Activated naive CD4-positive, alpha-beta T cell treated with anti-CD3 and anti-CD28 coated beads, Interleukin-2, amount 50 U/mL, for 24 hours (primary cell): Measurements from ENCODE around the gene NEK3.

Experiments
- H3K27ac Mint-ChIP-seq: one replicate; pipeline ENCODE4 v1.8.0; 2021; ENCODE audit warnings: mild to moderate bottlenecking, mixed read lengths
- H3K27me3 Mint-ChIP-seq: one replicate; pipeline ENCODE4 v1.8.0; 2021; ENCODE audit warnings: mixed read lengths
- H3K36me3 Mint-ChIP-seq: one replicate; pipeline ENCODE4 v1.8.0; 2021; ENCODE audit warnings: mixed read lengths
- H3K4me1 Mint-ChIP-seq: one replicate; pipeline ENCODE4 v1.8.0; 2021; ENCODE audit warnings: mixed read lengths
- H3K4me3 Mint-ChIP-seq: one replicate; pipeline ENCODE4 v1.8.0; 2021; ENCODE audit warnings: mild to moderate bottlenecking, mixed read lengths
- H3K9me3 Mint-ChIP-seq: one replicate; pipeline ENCODE4 v1.8.0; 2021; ENCODE audit warnings: mixed read lengths

Gene NEK3

DNA sequence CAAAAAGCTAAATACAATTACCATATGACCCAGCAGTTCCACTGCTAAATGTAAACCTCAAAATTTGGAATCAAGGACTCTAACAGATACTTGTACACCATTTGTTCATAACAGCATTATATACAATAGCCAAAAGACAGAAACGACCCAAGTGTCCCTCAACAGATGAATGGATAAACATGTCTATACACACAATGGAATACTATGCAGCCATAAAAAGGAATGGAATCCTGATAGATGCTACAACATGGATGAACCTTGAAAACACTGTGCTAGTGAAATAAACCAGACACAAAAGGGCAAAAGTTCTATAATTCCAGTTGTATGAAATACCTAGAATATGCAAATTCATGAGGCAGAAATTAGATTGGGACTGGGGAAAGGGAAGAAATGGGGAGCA lies 12.2 kb downstream of the NEK3 start:
- Mint-ChIP-seq H3K27me3 (no peaks in the 10 kb centered on the region), H3K36me3 (peaks cover 10% of the 10 kb centered on the region), H3K4me1 (no peaks in the 10 kb centered on the region), H3K27ac (no peak overlapping the region), H3K9me3 (peaks cover 4% of the 10 kb centered on the region), H3K4me3 (no peak overlapping the region)

DNA sequence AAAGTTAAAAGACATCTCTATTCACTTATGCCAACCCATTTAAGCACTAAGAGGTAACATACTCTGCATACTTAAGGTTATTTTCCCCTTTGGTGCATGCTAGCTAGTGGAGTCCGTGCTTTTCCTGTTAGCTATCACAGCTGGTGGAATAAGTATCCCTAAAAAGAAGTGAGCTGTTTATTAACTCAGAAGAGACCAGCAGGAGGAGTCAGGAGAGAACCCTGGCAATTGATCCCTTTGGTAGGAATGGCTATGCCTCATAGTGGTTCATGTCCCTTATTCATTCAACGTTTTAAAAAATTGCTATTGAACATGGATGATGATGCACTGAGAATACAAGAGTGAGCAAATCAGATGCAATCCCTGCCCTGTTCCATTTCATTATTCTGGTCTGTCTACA lies 18.1 kb downstream of the NEK3 start:
- Mint-ChIP-seq H3K36me3 (peaks cover 10% of the 10 kb centered on the region), H3K9me3 (no peaks in the 10 kb centered on the region), H3K27me3 (no peaks in the 10 kb centered on the region), H3K4me1 (no peaks in the 10 kb centered on the region), H3K27ac (no peak overlapping the region), H3K4me3 (no peak overlapping the region)

DNA sequence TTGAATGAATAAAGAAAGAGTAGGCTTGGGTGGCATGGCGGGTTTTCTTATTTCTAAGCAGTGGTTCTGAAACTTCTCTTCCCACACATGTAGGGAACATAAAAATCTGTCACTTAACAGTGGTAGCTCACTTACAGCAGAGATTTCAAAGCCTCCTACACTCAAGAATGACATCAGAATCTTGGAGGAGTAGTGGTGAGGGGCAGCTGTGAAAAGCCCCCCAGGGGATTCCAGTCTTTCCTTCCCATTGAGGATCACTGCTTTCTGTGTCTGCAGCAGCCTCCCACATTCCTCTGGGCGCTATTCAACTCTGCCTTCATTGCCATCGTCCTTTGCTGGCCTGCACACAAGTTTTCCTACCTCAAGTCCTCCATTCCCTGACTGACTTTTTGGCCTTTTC lies 21.9 kb downstream of the NEK3 start:
- H3K4me1 Mint-ChIP-seq = no peaks in the 10 kb centered on the region
- H3K4me3 Mint-ChIP-seq = no peak overlapping the region
- peaks cover 10% of the 10 kb centered on the region for H3K36me3 Mint-ChIP-seq
- no peaks in the 10 kb centered on the region for H3K27me3 Mint-ChIP-seq
- H3K27ac Mint-ChIP-seq = no peak overlapping the region
- H3K9me3 Mint-ChIP-seq = no peaks in the 10 kb centered on the region

DNA sequence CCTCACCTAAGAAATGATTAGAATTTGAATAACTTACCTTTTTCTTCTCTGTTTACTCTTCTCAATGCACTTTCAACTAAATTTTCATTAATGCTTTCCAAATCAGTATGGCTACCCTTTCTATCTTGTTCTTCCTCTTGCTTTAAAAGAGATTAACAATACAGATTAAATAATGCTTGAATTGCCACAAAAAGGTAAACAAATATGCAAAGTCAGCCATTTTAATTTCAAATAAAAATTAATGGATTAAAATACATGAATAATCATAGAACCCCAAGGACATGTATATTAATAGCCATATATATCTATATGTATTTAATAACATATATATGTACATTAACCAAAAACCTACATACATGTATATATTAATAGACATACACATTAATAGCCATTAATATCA lies 22.6 kb downstream of the NEK3 start:
- Mint-ChIP-seq H3K4me3 (no peak overlapping the region), H3K36me3 (peaks cover 10% of the 10 kb centered on the region), H3K27ac (no peak overlapping the region), H3K4me1 (no peaks in the 10 kb centered on the region), H3K27me3 (no peaks in the 10 kb centered on the region), H3K9me3 (no peaks in the 10 kb centered on the region)

DNA sequence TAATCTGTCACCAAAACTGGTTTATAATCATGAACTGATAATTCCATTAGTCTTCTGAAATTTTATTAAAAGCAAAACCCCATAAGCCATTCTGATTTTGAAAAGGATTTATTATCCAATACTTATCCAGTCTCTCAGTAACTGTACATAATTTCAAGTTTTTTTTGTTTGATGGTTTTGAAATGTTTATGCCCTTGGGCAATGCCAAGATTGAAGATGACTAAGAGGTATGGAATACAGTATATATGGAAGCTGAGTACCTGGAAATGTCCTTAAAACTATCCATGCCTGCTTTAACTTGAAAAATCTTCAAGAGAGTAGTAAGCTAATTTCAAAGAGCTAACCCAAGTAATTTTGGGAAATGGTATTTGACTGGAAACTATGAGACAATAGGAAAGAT lies 28.8 kb downstream of the NEK3 start:
- Mint-ChIP-seq H3K4me1 (peaks cover 22% of the 10 kb centered on the region), H3K9me3 (no peaks in the 10 kb centered on the region), H3K36me3 (peaks cover 6% of the 10 kb centered on the region), H3K27me3 (peaks cover 2% of the 10 kb centered on the region), H3K4me3 (no peak overlapping the region), H3K27ac (no peak overlapping the region)

DNA sequence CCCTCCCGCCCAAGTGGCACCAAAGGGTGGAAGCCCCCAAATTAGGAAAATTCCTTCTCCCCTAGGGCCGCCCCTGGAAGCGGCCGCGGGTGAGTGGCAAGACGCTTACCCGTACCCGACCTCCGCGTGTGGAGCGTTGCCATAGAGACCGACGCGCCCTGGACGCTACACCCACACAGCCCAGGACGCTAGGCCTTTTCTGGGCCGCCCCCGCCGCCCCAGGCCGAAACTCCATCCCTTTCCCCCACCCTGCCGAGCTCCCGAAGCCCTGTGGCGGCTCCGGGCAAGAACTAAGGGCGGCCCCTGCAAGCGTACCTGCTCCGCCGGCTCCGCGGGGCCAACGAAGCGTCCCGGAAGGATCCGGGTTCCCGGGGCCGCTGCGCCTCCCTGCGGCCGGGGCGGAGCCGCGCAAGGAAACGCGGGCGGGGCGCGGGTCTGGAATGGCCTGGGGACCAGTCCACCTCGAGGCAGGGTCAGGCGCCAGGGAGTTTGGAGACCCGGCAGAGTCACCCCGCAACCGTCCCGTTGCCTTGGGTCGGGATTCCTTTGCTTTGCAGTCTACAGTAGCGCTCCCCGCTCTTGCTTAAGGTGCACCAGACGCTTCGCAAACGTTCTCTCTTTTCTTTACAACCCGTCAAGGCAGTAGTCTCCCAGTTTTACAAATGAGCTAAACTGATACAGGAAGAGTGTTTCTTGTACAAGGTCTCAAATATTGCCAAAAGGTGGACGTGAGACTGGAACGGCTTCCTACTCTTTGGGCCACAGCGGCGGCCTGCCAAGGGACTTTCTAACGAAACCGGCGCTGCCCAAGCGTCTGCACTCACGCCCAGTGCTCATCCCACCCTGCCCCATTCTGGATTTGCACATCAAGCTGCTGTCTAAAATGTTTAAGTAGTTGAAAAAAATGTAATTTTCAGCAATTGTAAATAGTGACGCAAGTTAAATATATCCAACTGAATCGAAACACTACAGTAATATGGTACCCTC lies 30.4 kb downstream of the NEK3 start, which contains the start of gene NEK5:
NEK5 (minus strand) TSS at position 360 of the 987 bp plus-strand sequence. CDS start 1,591 bp downstream, outside the sequence.
- peak within 1 kb of the TSS; percentile 94 for H3K4me3 Mint-ChIP-seq
- H3K27ac Mint-ChIP-seq = no peak within 1 kb of the TSS
- H3K4me1 Mint-ChIP-seq = peaks cover 22% of the 10 kb centered on the region
- H3K27me3 Mint-ChIP-seq = peaks cover 2% of the 10 kb centered on the region
- peaks cover 6% of the 10 kb centered on the region for H3K36me3 Mint-ChIP-seq
- H3K9me3 Mint-ChIP-seq = no peaks in the 10 kb centered on the region

DNA sequence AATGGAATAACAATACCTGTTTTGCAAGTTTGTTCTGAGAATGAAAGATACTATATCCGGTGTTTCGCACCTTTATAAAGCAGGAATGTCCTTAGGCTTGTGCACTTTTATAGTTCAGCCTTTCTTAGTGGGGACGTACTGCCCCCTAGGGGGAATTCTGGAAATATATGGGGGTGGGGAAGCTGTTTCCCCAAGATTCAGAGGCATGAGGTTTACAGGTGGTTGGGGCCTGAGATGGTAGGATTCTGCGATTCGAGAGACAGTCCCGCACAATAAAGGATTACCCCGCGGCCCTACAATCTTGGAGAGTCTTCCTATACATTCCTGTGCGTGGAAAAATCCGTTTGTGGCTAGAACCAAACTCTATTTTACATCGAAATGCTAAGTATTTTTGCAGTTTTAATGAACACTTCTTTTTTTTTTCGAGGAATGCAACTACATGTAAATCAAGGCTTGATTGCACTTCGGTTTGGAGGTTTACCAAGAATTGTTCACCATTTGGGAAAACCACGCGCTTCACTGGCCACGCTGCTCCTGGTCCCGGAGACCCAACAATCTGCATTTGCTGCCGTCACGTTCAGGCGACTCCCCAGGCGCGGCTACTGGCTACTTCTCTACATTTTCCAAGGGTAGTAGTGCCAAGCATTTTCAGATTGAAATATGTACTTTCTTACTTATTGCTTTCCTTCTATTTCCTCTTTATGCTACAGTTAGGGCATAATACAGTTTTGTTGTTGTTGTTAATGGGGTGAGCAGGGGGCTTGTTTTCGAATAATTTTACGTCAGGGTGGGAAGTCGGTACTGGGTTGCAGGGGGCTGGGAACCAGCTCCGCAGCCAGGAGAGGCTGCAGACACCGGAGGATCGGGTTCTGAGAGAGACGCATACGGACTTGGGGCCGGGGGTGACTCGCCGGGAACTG lies 31.4 kb downstream of the NEK3 start:
- Mint-ChIP-seq H3K4me1 (peaks cover 22% of the 10 kb centered on the region), H3K36me3 (peaks cover 6% of the 10 kb centered on the region), H3K9me3 (no peaks in the 10 kb centered on the region), H3K4me3 (peak overlapping the region; percentile 94), H3K27ac (no peak overlapping the region), H3K27me3 (peaks cover 2% of the 10 kb centered on the region)

DNA sequence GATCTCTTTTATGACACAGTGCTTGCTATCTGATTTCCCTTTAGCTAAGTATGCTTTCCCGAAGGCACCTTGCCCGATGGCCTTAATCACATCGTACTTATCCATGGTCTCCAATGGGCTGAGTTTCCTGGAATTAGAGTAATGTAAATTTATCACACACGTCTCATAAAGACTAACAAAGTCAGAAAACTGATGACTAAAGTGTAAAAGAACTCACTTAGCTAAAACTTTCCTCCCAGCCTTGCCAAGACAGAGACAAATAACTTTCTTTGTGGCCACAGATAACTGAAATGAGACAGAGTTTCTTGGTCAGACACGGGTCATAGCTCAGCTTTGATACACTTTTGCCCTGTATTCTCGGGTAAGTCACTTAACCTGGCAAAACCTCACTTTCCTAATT lies 32.0 kb downstream of the NEK3 start:
- H3K9me3 Mint-ChIP-seq = no peaks in the 10 kb centered on the region
- H3K36me3 Mint-ChIP-seq = peaks cover 5% of the 10 kb centered on the region
- peaks cover 2% of the 10 kb centered on the region for H3K27me3 Mint-ChIP-seq
- H3K4me3 Mint-ChIP-seq = no peak overlapping the region
- H3K4me1 Mint-ChIP-seq = peaks cover 22% of the 10 kb centered on the region
- H3K27ac Mint-ChIP-seq = no peak overlapping the region

DNA sequence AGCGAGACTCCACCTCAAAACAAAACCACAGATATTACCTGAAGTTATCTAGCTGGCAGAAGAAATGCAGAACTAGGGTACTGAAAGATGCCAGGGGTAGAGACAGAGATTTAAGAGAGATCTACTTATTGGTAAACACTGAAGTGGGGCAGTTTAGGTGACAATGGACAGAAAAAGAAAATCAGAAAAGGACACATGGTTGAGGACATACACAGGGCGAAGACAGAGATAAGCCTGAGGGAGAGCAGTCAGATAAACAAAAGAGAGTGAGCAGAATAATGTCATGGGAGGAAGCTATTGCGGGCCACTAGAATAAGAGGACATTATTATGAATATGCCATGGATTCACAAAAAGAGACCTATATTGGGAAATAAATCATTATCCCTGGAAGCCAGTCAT lies 33.9 kb downstream of the NEK3 start:
- H3K27ac Mint-ChIP-seq = no peak overlapping the region
- H3K36me3 Mint-ChIP-seq = no peaks in the 10 kb centered on the region
- H3K4me3 Mint-ChIP-seq = no peak overlapping the region

DNA sequence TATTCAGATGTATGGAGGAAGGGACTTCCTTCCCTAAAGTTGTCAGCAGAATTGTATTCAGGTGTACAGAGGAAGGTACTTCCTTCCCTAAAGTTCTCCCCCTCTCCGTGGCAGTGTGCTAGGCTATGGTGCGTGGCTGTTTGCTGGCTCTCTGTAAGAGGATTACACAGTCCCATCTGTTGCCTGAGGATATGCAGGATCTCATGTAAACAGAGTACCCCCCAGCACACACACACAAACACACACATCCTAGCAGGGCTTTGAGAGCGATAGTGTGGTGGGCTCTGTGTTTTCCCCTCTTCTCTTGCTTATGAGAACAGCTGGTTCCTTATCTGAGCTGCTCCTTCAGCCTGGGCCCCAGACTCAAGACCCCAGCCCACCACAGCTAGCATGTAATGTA lies 40.8 kb downstream of the NEK3 start:
- H3K36me3 Mint-ChIP-seq = no peaks in the 10 kb centered on the region
- no peaks in the 10 kb centered on the region for H3K9me3 Mint-ChIP-seq
- H3K4me1 Mint-ChIP-seq = no peaks in the 10 kb centered on the region
- H3K27me3 Mint-ChIP-seq = peaks cover 2% of the 10 kb centered on the region
- H3K4me3 Mint-ChIP-seq = no peak overlapping the region
- peak overlapping the region; percentile 2 for H3K27ac Mint-ChIP-seq

More for the DNA sequence above, 33.9 kb downstream of the NEK3 start:
- Mint-ChIP-seq H3K27me3 (peaks cover 2% of the 10 kb centered on the region), H3K4me1 (peaks cover 22% of the 10 kb centered on the region), H3K9me3 (no peaks in the 10 kb centered on the region)

DNA sequence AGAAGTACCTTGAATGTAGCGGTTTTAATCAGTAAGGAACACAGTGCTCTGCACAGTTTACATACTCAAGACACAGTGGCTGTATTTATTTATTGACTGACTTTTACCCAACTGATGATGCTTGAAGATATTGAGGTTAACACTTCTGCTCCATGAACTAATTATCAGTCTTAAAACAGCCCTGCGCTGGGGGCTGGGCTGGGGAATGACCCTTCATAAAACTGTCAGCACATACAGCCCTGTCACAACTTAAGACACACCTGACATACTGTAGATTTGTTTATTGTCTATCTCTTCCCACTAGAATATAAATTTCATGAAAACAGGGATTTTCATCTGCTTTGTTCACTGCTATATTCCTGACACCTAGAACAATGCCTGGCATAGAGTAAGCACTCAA lies 41.3 kb downstream of the NEK3 start:
- Mint-ChIP-seq H3K27ac (no peak overlapping the region), H3K36me3 (no peaks in the 10 kb centered on the region), H3K9me3 (no peaks in the 10 kb centered on the region), H3K4me3 (no peak overlapping the region), H3K27me3 (peaks cover 2% of the 10 kb centered on the region), H3K4me1 (no peaks in the 10 kb centered on the region)

DNA sequence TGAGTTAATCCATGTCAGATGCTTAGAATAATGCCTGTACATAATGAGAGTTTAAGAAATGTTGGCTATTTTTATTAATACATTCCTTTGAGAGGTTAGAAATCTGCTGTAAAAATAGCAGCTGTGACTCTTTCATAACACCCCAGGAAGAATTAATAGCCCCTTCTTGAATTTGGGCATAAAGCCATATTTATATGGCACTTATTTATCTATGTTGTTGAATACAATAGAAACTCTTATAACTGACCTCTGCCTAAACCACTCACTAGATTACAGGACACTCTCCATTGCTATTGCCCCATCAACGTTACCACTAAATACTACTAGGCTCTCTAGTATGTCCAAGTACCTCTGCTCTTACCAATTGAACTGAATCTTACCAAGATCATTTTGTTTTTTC lies 46.8 kb downstream of the NEK3 start:
- Mint-ChIP-seq H3K4me3 (no peak overlapping the region), H3K27me3 (peaks cover 2% of the 10 kb centered on the region), H3K27ac (no peak overlapping the region), H3K9me3 (no peaks in the 10 kb centered on the region), H3K36me3 (no peaks in the 10 kb centered on the region), H3K4me1 (no peaks in the 10 kb centered on the region)

DNA sequence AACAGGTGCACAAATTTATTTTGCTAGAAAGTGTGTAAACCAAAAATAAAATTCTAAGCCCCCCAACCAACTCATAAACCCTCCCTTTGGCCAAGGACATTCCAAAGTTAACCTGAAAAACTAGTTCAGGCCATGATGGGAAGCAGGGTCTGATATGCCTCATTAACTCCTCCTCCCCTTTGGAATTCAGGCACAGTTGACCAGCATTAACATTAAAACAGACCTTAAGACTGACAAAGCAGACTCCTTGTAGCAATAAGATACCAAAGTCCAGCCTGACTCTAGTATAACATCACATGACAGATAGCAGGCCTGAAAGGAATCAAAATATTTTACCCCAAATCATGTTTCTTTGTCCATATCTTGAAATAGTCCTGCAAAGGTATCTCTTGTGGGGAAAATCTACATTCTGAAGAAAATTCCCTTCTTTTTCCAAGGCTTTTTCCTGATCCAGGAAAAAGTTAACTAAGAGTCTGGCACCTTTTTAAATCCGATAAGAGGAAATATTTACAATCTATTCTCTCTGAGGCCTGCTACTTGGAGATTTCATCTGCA lies 50.2 kb downstream of the NEK3 start:
- no peaks in the 10 kb centered on the region for H3K9me3 Mint-ChIP-seq

DNA sequence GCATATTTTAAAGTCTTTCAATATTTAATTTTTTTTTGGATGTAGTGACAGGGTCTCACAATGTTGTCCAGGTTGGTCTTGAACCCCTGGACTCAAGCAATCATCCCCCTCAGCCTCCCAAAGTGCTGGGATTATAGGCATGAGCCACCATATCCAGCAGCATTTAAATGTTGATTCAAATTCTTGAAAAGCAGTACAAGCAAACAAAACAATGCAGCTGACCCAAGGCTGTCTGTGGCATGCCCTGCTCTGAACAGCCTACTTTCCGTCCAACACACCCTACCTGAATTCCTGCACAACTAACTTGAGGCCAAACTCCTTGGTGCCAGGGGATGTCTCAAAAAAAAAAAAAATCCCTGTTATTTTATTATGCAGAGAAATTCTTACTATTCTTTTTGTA lies 53.6 kb downstream of the NEK3 start:
- peaks cover 2% of the 10 kb centered on the region for H3K27me3 Mint-ChIP-seq
- no peaks in the 10 kb centered on the region for H3K36me3 Mint-ChIP-seq
- H3K4me3 Mint-ChIP-seq = no peak overlapping the region
- no peaks in the 10 kb centered on the region for H3K4me1 Mint-ChIP-seq
- H3K9me3 Mint-ChIP-seq = no peaks in the 10 kb centered on the region
- no peak overlapping the region for H3K27ac Mint-ChIP-seq

More for the DNA sequence above, 50.2 kb downstream of the NEK3 start:
- Mint-ChIP-seq H3K4me1 (no peaks in the 10 kb centered on the region), H3K27ac (no peak overlapping the region), H3K36me3 (no peaks in the 10 kb centered on the region), H3K4me3 (no peak overlapping the region), H3K27me3 (peaks cover 2% of the 10 kb centered on the region)

DNA sequence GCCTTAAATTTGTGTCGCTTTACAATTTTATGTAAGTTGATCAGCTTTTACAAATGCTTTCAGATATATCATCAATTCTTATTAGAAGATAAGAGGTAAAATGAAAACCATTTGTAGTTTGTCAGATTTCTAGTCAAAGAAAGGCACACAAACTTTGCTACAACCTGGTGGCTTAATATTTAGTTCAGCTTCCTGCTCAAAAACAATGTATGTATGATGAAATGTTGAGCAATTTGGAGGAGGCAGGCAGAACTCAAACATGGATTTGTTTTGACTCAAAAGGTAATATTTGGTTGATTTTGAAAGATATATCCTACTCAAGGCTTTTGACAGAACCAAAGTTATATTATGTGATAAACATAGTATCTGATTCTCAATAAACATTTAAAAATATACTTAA lies 54.8 kb downstream of the NEK3 start:
- no peak overlapping the region for H3K4me3 Mint-ChIP-seq
- no peak overlapping the region for H3K27ac Mint-ChIP-seq
- no peaks in the 10 kb centered on the region for H3K36me3 Mint-ChIP-seq
- H3K4me1 Mint-ChIP-seq = no peaks in the 10 kb centered on the region
- H3K9me3 Mint-ChIP-seq = no peaks in the 10 kb centered on the region
- H3K27me3 Mint-ChIP-seq = peaks cover 3% of the 10 kb centered on the region
